HG02970 (cell line): ENCODE data around the gene ATP10B.

Source experiments
- ATAC-seq: cut with Tn5 transposase; IDR thresholded peaks from one replicate; pipeline ENCODE4 v1.9.1; 2021; ENCODE audit warnings: mild to moderate bottlenecking, moderate library complexity, moderate number of reproducible peaks; ENCODE audit not compliant: unreplicated experiment, low FRiP score

Gene ATP10B

DNA sequence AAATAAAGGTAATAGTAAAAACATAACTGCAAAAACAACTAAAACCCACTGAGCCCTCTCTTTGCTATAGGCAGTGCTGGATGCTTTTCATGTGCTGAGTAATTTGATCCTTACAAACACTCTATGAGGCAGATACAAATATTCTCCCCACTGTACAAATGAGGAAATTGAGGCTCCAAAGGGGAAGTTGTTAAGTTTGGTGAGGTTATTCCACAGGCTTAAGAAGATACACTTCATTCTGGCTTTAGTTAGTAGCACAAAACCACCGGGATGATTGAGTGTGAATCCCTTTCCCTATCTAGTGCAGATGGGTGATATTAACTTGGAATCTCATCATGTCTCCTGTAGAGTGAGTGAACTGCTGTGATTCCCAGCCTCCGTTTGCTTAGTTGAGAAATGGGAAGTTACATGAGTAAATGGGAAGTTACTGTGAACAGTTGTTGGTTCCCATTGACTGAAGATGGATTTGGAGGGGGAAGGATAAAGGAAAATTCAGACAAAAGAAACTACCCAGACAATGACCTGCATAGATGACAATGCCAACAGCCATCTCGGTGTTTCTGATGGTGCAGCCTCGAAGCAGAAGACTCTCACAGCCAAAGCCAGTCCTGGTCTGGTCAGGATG is 208.3 kb downstream of the ATP10B start:
- no peak for ATAC-seq

DNA sequence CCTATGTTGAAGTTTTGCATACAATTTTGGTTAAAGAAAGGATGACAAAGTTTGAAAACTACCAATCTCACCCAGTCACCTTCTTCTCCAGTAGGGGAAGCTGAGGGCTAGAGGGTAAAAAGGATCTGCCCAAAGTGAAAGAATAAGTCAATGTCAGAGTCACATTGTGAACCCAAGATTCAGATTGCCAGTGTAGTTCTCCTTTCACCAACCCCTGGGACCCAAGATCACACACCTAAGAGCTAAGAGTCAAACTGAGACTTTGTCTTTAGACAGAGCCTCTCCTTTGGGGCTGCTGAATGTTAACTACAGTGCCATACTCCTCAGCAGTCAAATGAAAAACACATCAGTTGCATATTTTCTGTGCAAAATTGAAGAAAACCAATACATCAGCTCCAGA is 210.6 kb downstream of the ATP10B start:
- no peak for ATAC-seq

DNA sequence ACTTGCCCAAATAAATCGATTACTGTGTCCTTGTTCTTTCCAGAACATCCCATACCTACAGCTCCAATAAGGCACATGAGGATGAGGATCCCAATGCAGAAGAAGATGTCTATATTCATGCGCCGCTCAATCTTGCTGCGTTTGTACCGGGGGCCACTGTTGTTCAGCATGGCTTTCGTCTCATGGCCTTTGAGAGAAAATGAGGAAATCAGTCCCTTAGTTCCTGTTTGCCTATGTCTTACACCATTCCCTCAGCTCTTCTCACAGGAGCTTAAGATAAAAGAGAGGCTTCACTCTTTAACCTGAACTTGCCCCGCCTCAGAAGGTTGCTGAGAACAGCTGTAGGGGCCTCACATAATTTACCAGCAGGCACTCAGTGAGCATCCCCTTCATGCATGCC is 211.6 kb downstream of the ATP10B start:
- no peak for ATAC-seq

DNA sequence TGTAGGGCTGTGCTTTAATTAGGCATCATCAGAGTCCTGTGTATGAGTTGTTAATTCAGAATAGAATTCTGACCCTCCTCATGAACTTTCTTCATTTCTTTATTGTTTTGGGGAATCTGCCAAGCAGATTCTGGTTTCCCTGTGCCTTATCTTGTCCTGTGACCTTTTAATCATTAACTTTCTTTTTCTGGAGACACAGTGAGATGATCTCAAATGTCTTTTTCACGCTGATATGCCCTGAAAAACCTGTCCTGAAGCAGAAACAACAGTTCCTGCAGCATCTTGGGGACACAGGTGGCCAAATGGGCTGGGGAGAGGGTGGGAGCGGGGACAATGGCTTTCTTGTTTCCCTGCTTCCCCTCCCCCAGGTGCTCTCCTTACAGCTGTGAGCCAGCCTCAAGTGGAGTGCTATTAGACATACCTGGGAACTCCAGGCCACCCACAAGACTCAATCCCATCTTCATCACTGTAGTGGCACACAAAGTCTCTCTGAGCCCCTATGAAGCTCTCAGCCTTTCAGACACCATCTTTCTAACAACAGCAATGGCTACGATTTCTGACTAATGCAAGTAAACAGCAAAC is 213.8 kb downstream of the ATP10B start:
- ATAC-seq: no peak

DNA sequence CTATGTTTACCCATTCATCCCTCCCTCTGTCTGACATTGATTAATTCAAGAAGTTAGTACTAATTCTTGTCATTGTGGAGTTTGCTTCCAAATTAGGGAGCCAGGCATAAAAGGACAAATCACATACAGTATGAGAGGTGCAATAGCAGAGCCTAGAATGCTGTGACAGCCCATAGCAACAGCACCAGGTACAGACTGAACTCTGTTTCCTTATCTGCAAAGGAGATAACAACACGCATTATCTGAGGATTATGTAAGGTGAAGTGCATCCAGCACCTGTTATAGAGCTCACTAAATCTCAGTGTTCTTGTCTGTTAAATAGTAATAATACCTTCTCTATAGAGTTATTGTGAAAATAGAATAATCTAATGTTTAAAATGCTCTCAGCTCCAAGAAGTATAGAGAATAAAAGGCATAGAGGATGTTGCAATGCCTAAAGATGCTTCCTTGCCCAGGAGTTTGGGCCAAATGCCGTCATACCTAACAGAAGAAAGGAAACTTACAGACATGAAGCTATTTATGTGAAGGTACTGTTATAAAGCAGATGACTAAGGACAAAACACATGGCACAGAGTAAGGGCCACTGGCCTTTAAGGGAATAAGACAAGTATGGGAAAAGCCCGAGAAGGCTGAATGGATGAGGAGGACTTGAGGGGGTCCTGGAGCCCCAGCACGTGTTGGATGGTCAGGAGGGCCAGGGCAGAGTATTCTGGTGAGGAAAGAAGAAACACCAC is 214.5 kb downstream of the ATP10B start:
- ATAC-seq: no peak

DNA sequence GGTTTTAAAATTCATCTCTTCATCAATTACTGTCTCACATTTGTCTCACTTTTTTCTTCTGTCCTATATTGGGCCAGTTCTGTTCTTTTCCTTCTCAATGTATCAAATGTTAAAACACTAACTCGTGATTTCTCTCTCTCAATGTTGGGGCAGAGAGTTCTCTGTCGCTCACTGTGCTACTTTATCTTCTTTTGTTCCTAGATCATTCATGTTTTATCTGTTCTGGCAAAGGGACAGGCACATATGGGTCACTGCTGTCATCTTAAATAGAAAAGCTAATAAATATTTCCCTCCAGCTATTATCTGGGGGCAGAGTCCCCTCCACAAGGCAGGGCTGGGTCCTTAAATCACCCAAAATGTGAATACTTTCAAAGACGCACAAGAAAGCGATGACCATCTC is 216.3 kb downstream of the ATP10B start:
- no peak for ATAC-seq

DNA sequence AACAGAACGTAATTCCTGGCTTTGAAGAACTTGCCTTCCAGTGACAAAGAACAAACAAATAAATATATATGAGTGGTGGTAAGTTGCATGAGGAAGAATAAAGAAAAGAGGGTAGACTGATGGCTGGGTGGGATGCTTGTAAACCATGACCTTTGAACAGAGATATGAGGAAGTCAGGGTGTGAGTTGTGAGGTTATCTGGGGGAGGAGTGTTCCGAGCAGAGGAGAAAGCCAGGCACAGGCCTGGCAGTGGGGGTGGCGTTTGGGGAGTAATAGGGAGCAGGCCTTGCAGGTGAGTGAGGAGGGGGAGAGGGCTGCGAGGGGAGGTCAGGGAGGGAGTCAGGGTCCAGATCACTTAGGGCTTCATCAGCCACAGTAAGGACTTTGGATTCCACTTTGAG is 217.0 kb downstream of the ATP10B start:
- no peak for ATAC-seq

DNA sequence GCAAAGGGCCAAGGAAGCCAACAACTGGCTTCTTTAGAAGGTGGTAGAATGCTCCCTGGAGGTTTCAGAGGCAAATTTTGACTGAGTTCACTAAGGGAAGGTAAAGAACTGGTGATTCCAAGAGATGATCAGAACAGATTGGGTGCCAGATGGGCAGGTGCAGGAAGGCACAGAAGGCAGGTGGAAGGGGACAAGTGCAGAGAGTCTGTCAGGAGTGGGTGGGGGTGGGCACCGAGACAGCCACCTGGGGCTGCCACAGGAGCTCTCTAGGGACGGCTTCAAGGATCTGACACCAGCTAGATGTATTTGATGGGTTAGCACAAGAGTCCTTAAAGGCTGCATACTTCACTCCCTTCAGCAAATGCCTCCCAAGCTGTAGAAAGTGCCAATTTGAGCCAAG is 223.0 kb downstream of the ATP10B start:
- no peak for ATAC-seq

DNA sequence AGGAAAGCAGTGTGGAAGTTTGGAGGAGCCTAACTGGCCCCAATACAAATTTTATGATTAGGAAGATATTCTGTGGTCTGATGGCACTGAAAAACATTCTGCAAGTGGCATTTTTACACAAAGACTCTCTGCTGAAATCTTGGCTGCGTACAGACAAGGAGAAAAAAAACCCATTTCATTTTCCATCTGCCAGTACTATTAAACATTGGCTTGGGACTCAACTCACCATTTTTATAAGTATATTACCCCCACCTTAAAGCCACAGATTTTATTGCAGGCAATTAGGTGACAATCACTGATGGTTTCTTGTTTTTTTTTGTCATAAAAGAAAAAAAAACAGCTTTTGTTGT is 223.4 kb downstream of the ATP10B start:
- ATAC-seq: no peak

DNA sequence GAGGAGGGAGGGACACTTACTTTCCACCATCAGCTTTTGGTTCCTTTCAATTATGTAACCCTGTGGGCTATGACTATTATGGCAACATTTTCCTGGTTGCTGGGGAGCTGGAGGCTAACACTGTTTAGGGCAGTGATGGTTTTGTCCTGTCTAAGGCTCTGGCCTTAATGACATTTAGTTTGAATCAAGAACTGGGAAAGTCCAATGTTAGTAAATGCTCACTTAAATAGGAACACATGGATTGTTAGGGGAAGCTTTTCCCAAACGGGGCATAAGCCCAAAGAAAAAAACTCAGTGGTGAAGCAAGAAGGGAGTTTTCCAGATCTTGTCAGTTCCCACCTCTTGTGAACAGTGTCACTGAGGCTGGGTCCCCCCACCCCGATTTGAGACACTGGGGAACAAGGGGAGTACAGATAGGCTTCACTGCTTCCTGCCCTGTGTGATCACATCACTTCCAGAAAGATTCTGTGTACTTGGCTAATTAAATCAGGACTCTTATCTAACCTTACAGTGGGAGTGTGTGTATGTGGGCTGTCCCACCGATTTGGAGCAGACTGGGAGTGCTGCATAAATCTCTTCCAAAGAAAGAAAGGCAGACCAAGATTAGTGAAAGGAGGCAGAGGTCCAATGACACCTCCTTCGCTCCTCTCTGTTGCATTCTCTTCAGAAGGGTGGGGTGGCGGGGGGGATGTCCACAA is 223.9 kb downstream of the ATP10B start:
- no peak for ATAC-seq

DNA sequence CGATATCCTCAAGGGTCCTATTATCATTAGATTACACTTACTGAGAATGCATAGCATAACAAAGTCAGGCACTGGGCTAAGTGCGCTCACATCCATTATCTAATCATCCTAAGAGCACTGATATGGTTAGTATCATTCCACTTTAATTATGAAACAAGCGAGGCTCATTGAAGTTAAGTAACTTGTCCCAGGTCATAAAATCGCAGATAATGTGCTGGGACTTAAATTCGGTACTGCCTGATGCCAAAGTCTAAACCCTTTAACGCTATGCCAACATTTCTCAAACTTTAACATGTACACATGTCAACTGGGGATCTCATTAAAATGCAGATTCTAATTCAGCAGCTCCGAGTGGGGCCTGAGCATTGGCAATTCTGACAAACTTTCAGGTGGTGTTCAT is 225.7 kb downstream of the ATP10B start:
- ATAC-seq: no peak

DNA sequence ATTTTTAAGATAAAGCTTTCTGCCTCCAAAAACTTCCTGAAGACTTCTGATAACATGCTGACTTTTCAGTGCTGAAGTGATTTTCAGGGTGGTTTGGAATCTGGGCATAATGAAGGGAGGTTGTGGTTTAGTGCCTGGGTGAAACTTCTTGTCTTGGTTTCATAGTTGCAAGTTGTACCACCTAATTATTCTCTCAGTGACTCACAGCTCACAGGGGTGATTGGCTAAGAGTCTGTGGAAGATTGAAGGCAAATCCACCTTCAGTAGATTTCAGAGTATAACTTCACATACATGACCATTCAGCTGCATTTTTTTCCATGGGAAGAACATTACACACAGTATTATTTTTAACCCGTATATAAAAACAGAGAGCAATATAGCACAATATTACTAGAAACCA is 230.5 kb downstream of the ATP10B start:
- ATAC-seq: no peak

DNA sequence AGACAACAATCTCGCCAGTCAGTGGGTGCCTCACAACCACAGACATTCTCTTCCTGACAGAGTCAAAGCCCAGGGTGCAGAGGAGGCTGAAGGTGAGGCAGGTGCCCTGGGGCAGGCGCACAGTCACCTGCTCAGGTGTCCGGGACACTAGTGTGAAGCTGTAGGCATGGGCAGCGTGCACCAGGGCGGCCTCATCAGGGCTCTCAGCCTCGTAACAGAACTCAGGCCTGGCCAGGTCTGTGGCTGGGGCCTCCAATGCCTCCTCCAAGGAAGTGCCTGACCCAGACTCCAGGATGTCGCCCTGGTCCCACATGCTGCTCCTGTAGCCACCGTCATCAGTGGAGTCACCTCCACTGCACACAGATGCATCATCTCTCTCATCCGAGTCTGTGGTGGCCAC is 231.6 kb downstream of the ATP10B start:
- no peak for ATAC-seq

DNA sequence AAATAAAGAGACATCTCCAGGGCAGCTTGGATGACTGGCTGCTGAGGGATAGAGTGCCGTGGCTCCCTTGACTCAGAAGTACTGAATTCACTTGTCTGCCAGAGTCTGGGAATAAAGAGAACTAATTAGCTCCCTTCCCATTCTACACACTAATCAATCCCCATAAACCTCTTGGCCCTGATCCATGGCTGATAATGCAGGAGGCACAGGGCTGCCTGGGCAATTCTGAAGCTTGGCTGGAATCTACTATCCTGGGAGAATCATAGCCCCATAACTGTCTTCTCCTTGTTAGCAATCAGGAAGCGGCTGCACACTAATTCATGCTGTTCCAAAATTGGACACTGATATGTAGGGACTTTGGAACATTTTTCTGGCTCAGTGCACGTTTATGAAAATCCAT is 232.6 kb downstream of the ATP10B start:
- ATAC-seq: no peak

DNA sequence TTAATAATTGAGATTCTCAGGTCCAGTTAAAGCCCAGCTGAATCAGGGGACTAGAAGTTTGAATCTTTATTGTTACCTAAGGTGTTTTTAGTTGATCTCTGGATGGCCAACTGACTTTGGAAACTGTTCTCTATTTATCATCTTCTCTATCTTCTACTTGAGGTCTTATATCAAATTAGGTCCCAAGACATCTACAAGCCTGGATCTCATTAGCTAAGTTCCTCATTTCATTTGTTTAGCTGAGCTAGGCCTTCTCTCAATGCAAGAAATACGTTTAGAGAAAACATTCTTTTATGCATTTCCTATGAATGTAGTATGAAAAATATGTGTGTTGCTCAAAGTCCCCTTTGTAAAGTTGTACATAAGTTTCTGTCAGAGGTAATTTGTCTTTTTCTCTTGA is 233.7 kb downstream of the ATP10B start:
- no peak for ATAC-seq

DNA sequence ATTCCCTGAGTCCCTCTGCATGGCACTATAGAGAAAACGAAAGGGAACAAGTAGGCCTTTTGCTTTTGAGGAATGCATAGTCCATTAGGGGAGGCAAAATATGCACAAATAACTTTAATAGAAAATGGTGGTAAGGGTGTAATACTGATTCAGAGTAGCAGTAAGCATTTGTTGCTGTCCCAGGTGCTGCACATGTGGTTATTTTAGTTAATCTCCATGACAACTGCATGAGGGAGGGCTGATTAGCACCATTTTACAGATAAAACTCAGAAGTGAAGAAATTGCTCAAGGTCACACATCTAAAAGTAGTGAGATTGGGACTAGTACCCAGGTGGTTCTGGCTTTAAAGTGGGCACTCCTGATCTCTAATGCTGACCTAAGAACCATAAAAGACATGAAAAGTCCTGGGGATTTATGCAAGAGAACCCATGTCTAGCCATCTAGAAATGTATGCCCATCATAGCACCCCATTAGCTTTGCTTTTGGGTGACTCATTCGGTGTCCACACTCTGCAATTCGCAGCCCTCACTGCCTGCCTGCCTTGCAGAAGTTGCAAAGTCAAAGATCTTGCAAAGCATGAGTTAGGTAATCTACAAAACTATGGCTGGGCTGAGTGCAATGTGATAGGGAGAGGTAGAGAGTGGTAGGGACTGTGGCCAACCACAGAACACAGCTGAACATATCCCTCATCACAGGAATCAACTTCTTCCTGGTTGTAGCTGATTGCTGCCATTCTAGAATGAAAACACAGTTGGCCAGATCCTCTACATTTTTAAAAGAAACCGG is 235.1 kb downstream of the ATP10B start:
- no peak for ATAC-seq

DNA sequence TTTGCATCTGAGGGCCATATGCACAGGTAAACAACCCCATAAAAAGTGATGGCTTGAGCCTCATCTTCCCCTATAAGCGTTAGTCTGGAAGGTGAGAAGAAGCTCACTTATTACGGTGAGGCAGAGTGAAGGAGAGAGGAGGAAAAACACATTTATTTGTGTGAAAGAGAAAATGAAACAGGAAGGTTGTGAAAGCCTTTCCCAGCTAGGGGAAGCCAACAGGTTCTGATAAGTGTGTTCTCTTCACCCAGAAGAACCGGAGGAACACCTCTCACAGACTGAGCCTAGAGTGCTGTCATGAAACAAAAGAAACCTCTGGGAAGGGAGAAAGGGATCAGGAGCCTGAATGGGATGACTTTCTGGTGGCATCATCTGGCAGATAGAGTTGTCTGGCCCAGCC is 237.9 kb downstream of the ATP10B start:
- no peak for ATAC-seq

DNA sequence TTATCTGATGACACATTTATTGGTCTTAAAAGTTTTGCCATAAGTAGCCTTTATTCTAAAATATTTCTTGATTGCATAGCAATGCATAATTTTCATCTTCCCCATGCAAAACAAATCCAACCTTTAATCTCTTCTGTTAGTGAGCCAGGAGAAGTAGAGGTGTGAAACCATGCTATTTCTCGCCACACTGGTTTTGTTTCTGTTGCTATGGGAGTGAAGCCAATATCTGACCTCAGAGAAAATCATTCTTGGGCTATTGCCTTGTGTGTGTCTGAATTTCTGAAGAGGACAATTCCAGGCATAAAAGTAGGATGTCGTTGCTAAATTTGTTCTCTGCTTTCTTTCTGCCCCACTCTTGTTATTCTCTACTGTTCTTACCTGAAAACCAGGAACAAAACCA is 246.7 kb downstream of the ATP10B start:
- no peak for ATAC-seq

DNA sequence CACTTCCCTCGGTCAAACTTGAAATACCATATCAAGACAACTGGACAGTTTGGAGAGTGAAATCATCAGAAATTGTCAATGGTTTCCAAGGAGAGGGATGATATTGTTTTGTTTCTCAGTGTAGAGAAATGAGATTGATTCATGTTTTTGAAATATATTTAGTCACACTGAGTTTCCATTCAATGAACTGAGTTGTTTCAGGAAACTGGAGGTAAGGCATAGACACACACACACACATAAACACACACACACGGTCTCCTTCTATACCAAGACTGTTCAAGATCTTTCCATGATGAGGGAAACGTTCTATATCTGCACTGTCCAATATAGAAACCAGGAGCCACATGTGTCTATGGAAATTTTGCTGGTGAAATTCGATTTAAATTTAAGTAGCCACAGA is 247.5 kb downstream of the ATP10B start:
- ATAC-seq: no peak

DNA sequence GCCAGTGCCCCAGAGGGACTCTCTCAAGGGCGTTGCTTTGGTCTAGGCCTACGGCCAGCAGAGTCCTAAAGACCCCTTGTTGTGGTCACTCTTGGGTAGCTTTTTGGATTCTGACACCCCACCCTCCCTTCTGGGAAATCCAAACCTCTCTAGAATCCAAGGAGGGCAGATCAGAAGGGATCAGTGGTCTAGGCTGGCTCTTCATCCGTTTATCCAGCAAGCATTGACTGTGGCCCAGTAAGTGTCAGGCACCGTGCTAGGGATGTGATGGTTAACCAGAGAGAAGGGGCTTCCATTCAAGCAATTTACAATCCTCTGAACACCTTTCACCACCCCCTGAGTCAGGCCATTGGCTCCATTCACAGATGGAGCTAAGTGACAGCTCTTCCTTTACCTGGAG is 249.3 kb downstream of the ATP10B start:
- ATAC-seq: no peak

DNA sequence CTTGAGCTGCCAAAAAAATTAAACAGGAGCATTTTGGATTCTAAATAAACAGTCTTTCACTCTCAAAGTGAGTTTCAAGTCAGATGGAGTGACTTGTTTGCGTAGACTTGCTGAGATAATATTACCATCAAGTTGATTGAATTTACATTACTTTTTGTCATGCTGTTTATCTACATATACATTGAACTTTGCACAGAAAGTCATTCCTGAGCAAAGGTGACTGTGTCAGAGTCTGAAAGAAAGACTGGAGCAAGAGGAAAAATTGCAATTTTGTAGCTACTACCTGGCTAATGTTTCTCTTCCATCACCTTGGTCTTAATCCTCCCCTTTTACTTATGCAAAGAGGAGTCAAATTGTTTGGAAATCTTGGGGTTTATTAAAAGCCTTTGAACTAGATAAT is 251.0 kb downstream of the ATP10B start:
- no peak for ATAC-seq
